Measurements from ENCODE around the gene PATJ.
"Not testable (repeated sequence)": the region's sequence is repeated elsewhere in the genome, so short reads cannot be mapped to it uniquely, and the experiment has no call there.

The PATJ gene

DNA sequence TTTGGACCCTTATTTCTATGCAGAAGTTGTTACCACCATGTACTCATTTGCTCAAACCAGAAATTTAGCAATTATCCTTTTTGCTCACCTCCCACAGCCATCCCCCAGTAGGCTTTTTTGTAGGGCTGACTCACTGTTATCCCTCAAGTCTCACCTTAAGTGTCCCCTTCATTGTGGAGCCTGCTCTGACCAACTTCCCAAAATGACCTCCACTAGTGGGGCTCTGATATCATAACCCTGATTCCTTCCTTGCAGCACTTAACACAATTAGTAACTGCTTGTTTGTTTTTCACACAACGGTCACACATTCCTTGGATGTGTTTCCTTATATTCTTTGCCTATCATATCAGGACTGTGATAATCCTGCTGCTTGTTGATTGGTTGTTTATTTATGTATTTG is 76.7 kb downstream of the PATJ start:
- no peaks in the 10 kb centered on the region for H3K27me3 ChIP-seq (ENCODE audit: control insufficient read depth, insufficient read depth, low read length, poor library complexity, severe bottlenecking)
- no peaks in the 10 kb centered on the region for H3K9me3 ChIP-seq (ENCODE audit: control insufficient read depth, low read length)
- WGBS, 2 experiments: 84 to 92% methylated on average over 1 of the region's 1 CpG
- H3K4me1 ChIP-seq (ENCODE audit: control insufficient read depth, insufficient read depth, low read length): no peaks in the 10 kb centered on the region
- H3K36me3 ChIP-seq (ENCODE audit: control insufficient read depth, insufficient read depth, low read length): no peaks in the 10 kb centered on the region
- no peak overlapping the region for H3K4me3 ChIP-seq (ENCODE audit: insufficient read depth, low read depth, low read length)
- no peak overlapping the region for H3K27ac ChIP-seq (ENCODE audit: insufficient read depth, low read depth, low read length, poor library complexity, severe bottlenecking)

DNA sequence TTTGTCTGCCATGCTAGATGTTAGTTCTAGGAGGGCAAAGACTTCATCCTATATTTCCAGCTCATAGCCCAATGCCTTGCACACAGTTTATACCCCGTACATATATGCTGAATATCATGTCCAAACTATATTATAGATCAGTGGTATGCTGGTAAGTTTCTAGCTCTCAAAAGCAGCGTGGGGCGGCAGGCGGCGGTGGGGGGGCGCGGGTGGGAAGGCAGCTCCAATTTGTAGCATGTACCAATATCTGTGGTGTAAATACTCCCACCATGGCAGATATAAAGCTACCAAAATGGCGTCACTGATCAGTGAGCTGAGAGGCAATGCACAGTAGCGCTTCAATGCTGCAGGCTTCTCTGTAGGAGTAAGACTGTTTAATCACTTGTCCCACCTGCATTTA is 77.1 kb downstream of the PATJ start:
- 96 to 97% methylated on average over 8 of the region's 9 CpGs for WGBS, 2 experiments
- no peak overlapping the region for H3K27ac ChIP-seq (ENCODE audit: insufficient read depth, low read depth, low read length, poor library complexity, severe bottlenecking)

DNA sequence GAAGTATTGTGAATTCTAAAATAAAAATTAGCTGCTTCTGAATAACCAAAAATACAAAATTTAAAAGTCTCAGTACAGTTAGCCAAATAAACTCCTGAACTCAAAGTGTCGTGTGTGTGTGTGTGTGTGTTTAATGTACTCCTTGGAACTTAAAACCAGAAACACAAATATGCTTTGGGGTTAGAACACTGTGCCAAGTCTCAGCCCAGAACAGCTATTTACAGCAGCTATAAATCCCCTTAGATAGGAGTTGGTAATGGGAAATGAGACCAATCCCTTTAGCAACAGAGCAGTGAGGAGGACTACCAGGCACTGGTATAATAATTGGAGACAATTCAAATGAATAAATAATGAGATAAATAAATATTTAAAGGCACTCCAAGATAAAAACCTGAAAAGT is 83.1 kb downstream of the PATJ start:
- Histone ChIP-seq H3K27ac (ENCODE audit: insufficient read depth, low read depth, low read length, poor library complexity, severe bottlenecking) (no peak overlapping the region), H3K36me3 (ENCODE audit: control insufficient read depth, insufficient read depth, low read length) (no peaks in the 10 kb centered on the region), H3K27me3 (ENCODE audit: control insufficient read depth, insufficient read depth, low read length, poor library complexity, severe bottlenecking) (no peaks in the 10 kb centered on the region), H3K9me3 (ENCODE audit: control insufficient read depth, low read length) (no peaks in the 10 kb centered on the region), H3K4me3 (ENCODE audit: insufficient read depth, low read depth, low read length) (no peak overlapping the region), H3K4me1 (ENCODE audit: control insufficient read depth, insufficient read depth, low read length) (no peaks in the 10 kb centered on the region)
- WGBS, 2 experiments: 83 to 100% methylated on average over 1 of the region's 1 CpG

More for the DNA sequence above, 77.1 kb downstream of the PATJ start:
- Histone ChIP-seq H3K9me3 (ENCODE audit: control insufficient read depth, low read length) (no peaks in the 10 kb centered on the region), H3K4me1 (ENCODE audit: control insufficient read depth, insufficient read depth, low read length) (no peaks in the 10 kb centered on the region), H3K27me3 (ENCODE audit: control insufficient read depth, insufficient read depth, low read length, poor library complexity, severe bottlenecking) (no peaks in the 10 kb centered on the region), H3K36me3 (ENCODE audit: control insufficient read depth, insufficient read depth, low read length) (no peaks in the 10 kb centered on the region), H3K4me3 (ENCODE audit: insufficient read depth, low read depth, low read length) (no peak overlapping the region)

DNA sequence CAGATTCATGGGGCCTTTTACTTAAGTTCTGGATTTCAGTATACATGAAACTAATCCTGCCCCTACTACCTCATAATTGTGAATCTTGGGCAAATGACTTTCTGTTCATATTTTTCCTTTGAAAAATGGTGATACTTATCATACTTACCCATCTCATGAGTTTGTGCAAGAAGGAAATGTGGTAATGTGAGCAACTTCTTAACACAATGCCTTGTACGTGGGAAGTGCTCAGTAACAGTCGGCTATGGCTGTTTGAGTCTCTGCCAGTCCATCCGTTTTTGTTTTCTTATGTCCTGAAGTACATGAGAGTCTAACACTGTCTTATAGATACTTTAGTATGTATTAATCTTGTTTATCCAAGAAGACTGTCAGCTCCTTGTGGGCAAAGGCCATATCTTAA is 86.5 kb downstream of the PATJ start:
- Histone ChIP-seq H3K27ac (ENCODE audit: insufficient read depth, low read depth, low read length, poor library complexity, severe bottlenecking) (no peak overlapping the region), H3K9me3 (ENCODE audit: control insufficient read depth, low read length) (no peaks in the 10 kb centered on the region), H3K4me1 (ENCODE audit: control insufficient read depth, insufficient read depth, low read length) (no peaks in the 10 kb centered on the region), H3K4me3 (ENCODE audit: insufficient read depth, low read depth, low read length) (no peak overlapping the region), H3K27me3 (ENCODE audit: control insufficient read depth, insufficient read depth, low read length, poor library complexity, severe bottlenecking) (no peaks in the 10 kb centered on the region), H3K36me3 (ENCODE audit: control insufficient read depth, insufficient read depth, low read length) (no peaks in the 10 kb centered on the region)
- WGBS, 2 experiments: 86 to 100% methylated on average over 2 to 3 of the region's 3 CpGs

DNA sequence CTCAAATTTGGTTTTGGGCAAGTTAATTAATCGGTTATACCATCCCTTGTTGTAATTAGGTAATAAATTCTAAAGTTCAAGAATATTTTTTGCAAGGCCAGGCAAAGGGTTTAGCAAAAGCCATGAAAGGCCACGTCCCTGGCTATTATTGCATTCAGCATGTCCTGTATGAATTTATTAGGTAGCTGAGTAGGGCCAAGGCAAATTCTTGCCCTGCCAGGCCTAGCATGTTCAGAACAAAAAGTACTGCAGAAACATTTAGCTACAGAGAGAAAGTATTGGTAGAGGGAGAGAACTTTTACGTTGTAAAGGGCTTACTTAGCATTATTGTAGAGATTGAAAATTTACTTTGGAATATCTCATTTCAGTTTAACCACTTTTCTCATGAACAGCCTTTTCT is 94.4 kb downstream of the PATJ start:
- 97% methylated on average over 2 of the region's 3 CpGs for WGBS, 2 experiments
- Histone ChIP-seq H3K4me3 (ENCODE audit: insufficient read depth, low read depth, low read length) (no peak overlapping the region), H3K27ac (ENCODE audit: insufficient read depth, low read depth, low read length, poor library complexity, severe bottlenecking) (no peak overlapping the region), H3K27me3 (ENCODE audit: control insufficient read depth, insufficient read depth, low read length, poor library complexity, severe bottlenecking) (no peaks in the 10 kb centered on the region), H3K36me3 (ENCODE audit: control insufficient read depth, insufficient read depth, low read length) (no peaks in the 10 kb centered on the region), H3K9me3 (ENCODE audit: control insufficient read depth, low read length) (no peaks in the 10 kb centered on the region), H3K4me1 (ENCODE audit: control insufficient read depth, insufficient read depth, low read length) (no peaks in the 10 kb centered on the region)

DNA sequence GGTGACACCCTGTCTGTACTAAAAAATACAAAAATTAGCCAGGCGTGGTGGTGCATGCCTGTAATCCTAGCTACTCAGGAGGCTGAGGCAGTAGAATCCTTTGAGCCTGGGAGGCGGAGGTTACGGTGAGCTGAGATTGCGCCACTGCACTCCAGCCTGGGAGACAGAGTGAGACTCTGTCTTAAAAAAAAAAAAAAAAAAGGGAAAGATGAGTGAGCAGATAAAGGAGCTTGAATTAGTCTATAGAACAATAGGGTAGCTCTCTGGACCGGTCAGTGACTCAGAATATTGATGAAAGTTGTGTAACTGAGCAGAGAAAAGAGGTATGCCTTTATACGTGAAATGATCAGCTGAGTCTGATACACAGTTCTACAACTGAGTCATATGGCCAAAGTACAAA is 95.3 kb downstream of the PATJ start:
- H3K4me3 ChIP-seq (ENCODE audit: insufficient read depth, low read depth, low read length); H3K9me3 ChIP-seq (ENCODE audit: control insufficient read depth, low read length); H3K27me3 ChIP-seq (ENCODE audit: control insufficient read depth, insufficient read depth, low read length, poor library complexity, severe bottlenecking); H3K4me1 ChIP-seq (ENCODE audit: control insufficient read depth, insufficient read depth, low read length); H3K36me3 ChIP-seq (ENCODE audit: control insufficient read depth, insufficient read depth, low read length); H3K27ac ChIP-seq (ENCODE audit: insufficient read depth, low read depth, low read length, poor library complexity, severe bottlenecking): not testable (repeated sequence)
- 95 to 96% methylated on average over 6 of the region's 6 CpGs for WGBS, 2 experiments

DNA sequence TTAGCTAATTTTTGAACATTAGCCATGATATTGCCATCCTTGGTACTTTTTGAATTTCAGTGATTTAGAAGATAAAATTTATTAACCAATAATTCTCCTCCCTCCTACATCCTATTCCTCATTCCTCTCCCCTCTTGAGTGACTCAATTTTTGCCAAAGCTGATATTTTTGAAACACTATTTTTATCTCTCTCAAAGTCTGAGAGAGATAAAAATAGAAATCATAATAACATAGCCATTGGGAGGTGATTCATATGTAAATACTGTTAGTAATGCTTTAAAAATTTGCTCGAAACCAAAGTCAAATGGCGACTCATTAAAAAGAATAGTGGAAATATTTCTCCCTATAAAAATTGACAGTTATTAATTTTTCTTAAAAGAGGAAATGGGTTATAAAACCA is 97.4 kb downstream of the PATJ start:
- no peaks in the 10 kb centered on the region for H3K27me3 ChIP-seq (ENCODE audit: control insufficient read depth, insufficient read depth, low read length, poor library complexity, severe bottlenecking)
- no peaks in the 10 kb centered on the region for H3K9me3 ChIP-seq (ENCODE audit: control insufficient read depth, low read length)
- H3K27ac ChIP-seq (ENCODE audit: insufficient read depth, low read depth, low read length, poor library complexity, severe bottlenecking): no peak overlapping the region
- H3K36me3 ChIP-seq (ENCODE audit: control insufficient read depth, insufficient read depth, low read length): no peaks in the 10 kb centered on the region
- no peaks in the 10 kb centered on the region for H3K4me1 ChIP-seq (ENCODE audit: control insufficient read depth, insufficient read depth, low read length)
- 100% methylated on average over 2 of the region's 2 CpGs; no CpG with 5 or more reads in 1 of the 2 experiments for WGBS, 2 experiments
- H3K4me3 ChIP-seq (ENCODE audit: insufficient read depth, low read depth, low read length): no peak overlapping the region

DNA sequence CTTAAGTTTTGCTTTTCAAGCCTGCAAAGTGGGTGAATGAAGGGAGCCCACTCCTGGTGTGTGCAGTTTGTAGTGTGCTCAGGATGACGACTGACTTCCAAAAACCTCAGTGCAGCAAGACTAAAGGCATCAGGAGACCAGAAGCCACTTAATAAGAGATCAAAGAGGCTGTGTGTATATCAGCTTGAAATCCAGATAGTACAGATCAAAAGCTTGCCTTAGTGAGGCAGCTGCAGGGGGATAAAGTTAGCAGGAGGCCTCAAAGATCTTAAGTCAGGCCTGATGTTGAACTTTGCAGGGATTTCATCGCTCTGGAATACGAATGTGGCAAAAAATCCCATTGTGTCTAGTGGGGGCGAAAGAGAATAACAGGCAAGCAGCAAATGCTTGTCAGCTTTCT is 99.8 kb downstream of the PATJ start:
- no peak overlapping the region for H3K4me3 ChIP-seq (ENCODE audit: insufficient read depth, low read depth, low read length)
- WGBS, 2 experiments: 80 to 84% methylated on average over 4 of the region's 4 CpGs
- H3K27ac ChIP-seq (ENCODE audit: insufficient read depth, low read depth, low read length, poor library complexity, severe bottlenecking): no peak overlapping the region
- H3K27me3 ChIP-seq (ENCODE audit: control insufficient read depth, insufficient read depth, low read length, poor library complexity, severe bottlenecking): no peaks in the 10 kb centered on the region
- H3K36me3 ChIP-seq (ENCODE audit: control insufficient read depth, insufficient read depth, low read length): no peaks in the 10 kb centered on the region
- no peaks in the 10 kb centered on the region for H3K4me1 ChIP-seq (ENCODE audit: control insufficient read depth, insufficient read depth, low read length)
- no peaks in the 10 kb centered on the region for H3K9me3 ChIP-seq (ENCODE audit: control insufficient read depth, low read length)

DNA sequence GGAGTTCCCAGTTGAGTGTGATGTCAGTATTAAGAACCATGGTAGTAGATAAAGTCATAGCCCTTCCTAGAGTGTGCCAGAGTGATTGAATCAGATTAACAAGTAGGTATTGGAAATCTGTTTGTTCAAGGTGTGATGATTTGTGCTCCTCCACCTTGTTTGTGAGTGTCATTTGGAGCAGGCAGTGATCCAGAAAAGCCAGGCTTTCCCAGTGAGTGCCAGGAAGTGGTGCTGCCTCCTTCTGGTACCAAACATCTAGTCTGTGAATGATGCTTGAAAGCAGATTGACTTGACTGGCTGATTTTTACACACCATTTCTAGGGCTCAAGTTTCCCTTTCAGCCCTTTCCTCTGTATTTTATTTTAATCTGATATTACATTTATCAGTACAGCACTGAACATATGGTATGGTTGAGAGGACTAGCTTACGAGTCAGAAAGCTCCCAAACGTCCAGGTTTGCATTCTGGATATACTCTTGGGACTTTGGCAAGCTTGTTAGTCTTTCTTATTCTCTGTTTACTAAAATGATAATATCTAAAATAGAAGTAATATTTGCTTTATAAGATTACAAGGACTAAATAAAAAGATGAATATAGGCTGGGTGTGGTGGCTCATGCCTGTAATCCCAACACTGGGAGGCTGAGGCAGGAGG is 100.7 kb downstream of the PATJ start:
- H3K4me1 ChIP-seq (ENCODE audit: control insufficient read depth, insufficient read depth, low read length): no peaks in the 10 kb centered on the region
- H3K27ac ChIP-seq (ENCODE audit: insufficient read depth, low read depth, low read length, poor library complexity, severe bottlenecking): no peak overlapping the region
- WGBS, 2 experiments: 100% methylated on average over 1 of the region's 2 CpGs; no CpG with 5 or more reads in 1 of the 2 experiments
- no peaks in the 10 kb centered on the region for H3K27me3 ChIP-seq (ENCODE audit: control insufficient read depth, insufficient read depth, low read length, poor library complexity, severe bottlenecking)
- no peaks in the 10 kb centered on the region for H3K9me3 ChIP-seq (ENCODE audit: control insufficient read depth, low read length)
- no peak overlapping the region for H3K4me3 ChIP-seq (ENCODE audit: insufficient read depth, low read depth, low read length)
- no peaks in the 10 kb centered on the region for H3K36me3 ChIP-seq (ENCODE audit: control insufficient read depth, insufficient read depth, low read length)

DNA sequence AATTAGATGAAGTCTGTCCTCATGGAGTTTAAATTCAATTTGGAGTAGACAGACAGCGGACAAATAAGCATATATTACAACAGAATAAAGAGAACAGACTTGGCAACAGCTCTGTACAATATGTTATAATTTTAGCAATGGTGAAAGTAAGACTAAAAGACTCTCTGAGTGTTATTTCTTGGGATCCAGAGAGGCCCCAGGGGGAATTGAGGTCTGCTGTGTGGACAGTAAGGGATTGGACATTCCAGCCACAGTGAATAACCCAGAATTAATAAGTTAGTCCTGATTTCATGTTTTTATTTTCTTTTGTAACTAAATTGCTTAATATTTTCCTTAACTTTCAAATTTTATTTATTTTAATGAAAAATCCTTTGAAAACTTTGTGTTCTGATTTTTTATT is 101.7 kb downstream of the PATJ start:
- Histone ChIP-seq H3K36me3 (ENCODE audit: control insufficient read depth, insufficient read depth, low read length) (no peaks in the 10 kb centered on the region), H3K4me3 (ENCODE audit: insufficient read depth, low read depth, low read length) (no peak overlapping the region), H3K27me3 (ENCODE audit: control insufficient read depth, insufficient read depth, low read length, poor library complexity, severe bottlenecking) (no peaks in the 10 kb centered on the region), H3K9me3 (ENCODE audit: control insufficient read depth, low read length) (no peaks in the 10 kb centered on the region), H3K27ac (ENCODE audit: insufficient read depth, low read depth, low read length, poor library complexity, severe bottlenecking) (no peak overlapping the region), H3K4me1 (ENCODE audit: control insufficient read depth, insufficient read depth, low read length) (no peaks in the 10 kb centered on the region)
- 89% methylated on average over 1 of the region's 1 CpG; no CpG with 5 or more reads in 1 of the 2 experiments for WGBS, 2 experiments

DNA sequence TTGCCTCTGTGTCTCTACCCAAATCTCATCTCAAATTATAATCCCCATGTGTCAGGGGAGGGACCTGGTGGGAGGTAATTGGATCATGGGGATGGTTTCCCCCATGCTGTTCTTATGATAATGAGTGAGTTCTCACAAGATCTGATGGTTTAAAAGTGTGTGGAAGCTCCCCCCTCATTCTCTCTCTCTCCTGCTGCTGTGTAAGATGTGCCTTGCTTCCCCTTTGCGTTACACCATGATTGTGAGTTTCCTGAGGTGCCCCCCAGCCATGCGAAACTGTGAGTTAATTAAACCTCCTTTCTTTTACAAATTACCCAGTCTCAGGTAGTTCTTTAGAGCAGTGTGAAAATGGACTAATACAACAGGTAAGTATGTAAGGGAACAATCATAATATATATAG is 102.4 kb downstream of the PATJ start:
- H3K4me3 ChIP-seq (ENCODE audit: insufficient read depth, low read depth, low read length); H3K27ac ChIP-seq (ENCODE audit: insufficient read depth, low read depth, low read length, poor library complexity, severe bottlenecking); H3K9me3 ChIP-seq (ENCODE audit: control insufficient read depth, low read length); H3K36me3 ChIP-seq (ENCODE audit: control insufficient read depth, insufficient read depth, low read length); H3K4me1 ChIP-seq (ENCODE audit: control insufficient read depth, insufficient read depth, low read length); H3K27me3 ChIP-seq (ENCODE audit: control insufficient read depth, insufficient read depth, low read length, poor library complexity, severe bottlenecking): not testable (repeated sequence)
- 76 to 77% methylated on average over 2 of the region's 2 CpGs for WGBS, 2 experiments

Measured in ectodermal cell (in vitro differentiated cells).